HG02852 (cell line): ENCODE data around the gene THAP9.
"Not testable (repeated sequence)": the region's sequence is repeated elsewhere in the genome, so short reads cannot be mapped to it uniquely, and the experiment has no call there.

Source experiments
- ATAC-seq: cut with Tn5 transposase; IDR thresholded peaks from one replicate; pipeline ENCODE4 v1.9.1; 2021; ENCODE audit warnings: mild to moderate bottlenecking, moderate library complexity; ENCODE audit not compliant: unreplicated experiment

THAP9 gene

DNA sequence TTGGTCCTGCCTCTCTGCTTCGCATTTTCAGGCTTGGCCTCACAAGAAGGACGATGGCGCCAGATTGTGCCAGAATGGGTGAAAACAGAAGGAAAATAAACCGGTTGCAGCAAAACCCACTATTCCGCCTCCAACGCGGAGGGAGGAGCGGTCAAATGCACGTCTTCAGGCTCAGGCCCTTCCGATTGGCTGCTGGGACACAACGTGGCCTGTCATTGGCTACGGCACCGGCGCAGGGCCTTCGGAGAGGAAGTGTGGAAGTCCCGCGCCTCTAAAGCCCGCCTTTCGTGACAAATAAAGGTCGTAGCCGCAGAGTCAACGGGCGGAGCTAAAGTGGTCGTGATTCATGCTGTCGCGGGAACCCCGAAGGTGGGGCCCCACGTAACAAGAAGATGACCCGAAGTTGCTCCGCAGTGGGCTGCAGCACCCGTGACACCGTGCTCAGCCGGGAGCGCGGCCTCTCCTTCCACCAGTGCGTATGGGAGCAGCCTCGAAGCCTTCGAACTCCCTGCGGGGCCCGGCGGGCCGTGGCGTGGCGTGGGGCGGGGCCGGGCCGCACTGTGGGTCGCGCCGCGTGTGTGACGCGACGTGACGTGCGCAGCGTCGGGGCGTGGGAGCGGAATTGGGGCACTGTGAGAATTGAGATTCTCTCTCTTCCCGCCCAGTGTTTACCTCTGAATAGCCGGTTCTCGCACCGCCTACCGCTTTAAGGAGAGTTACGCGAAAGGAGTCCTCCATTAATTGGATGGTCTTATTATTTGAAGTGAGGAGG lies at the start of gene THAP9:
Gene THAP9, plus strand, starts transcription at position 325 of the 772 bp plus-strand sequence. Its CDS starts 68 bp downstream, at position 393.
- ATAC-seq: peak; percentile 86

- no peak for ATAC-seq
These were observed 49.2 kb upstream of the THAP9 start for GRCh38 chr4:82851318-82851717.

- ATAC-seq: no peak
These were observed 48.4 kb upstream of the THAP9 start for GRCh38 chr4:82851885-82852750.

- ATAC-seq: no peak
These were observed 47.7 kb upstream of the THAP9 start for GRCh38 chr4:82852751-82853285.

DNA sequence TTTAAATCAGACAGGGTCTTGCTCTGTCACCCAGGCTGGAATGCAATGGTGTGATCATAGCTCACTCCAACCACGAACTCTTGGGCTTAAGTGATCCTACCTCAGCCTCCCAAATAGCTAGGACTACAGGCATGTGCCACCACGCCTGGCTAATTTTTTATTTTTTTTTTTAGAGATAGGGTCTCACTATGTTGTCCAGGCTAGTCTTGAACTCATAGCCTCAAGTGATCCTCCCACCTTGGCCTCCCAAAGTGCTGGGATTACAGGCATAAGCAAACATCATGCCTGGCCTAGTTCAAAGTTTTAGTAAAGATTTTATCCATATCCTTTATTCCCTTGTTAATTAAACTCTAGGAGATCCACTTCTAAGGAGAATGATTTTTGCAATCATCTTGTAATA lies 40.0 kb upstream of the THAP9 start:
- ATAC-seq: not testable (repeated sequence)

- ATAC-seq: no peak
These were observed 39.0 kb upstream of the THAP9 start for GRCh38 chr4:82861529-82861928.

DNA sequence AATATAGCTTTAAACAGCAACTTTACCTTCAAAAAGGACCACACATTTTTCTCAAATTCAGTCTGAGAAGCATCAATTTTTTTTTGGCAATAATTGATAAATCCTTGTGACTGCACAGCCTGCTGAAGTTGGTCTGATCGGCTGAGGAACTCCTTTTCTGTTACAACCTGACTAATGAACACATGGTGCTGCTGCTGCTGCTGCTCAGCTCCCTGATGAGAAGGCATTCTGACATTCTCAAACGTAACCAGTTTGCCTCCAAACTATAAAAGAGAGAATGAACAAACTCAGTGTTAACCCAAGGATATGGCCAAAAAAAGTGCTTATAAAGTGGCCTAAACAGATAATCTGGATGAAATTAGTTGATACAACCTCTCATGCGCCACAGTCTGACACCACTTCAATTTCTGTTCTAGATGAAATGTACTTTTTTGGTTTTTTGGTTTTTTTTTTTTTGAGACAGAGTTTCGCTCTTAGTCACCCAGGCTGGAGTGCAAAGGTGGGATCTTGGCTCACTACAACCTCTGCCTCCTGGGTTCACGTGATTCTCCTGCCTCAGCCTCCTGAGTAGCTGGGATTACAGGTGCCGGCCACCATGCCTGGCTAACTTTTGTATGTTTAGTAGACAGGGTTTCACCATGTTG lies 36.1 kb upstream of the THAP9 start:
- no peak for ATAC-seq

DNA sequence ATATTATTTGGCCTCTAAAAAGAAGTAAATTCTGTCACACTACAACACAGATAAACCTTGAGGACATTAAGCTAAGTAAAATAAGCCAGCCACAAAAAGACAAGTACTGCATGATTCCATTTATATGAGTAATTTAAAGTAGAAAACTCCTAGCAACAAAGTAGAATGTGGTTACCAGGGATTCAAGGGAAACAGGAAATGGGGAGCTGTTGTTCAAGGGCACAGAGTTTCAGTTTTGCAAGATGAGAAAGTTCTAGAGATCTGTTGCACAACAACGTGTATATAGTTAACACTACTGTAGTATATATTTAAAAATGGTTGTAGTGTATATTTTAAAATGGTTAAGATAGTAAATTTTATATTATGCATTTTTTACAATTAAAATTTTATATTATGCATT lies 34.9 kb upstream of the THAP9 start:
- no peak for ATAC-seq

DNA sequence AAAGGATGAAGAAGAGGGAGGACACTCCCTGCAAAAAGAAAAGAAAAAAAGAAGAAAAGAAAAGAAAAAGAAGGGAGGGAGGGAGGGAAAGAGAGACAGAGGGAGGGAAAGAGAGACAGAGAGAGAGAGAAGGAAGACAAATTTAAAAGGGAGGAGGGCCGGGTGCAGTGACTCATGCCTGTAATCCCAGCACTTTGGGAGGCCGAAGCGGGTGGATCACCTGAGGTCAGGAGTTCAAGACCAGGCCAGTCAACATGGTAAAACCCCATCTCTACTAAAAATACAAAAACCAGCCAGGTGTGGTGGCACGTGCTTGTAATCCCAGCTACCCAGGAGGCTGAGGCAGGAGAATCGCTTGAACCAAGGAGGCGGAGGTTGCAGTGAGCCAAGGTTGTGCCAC lies 34.5 kb upstream of the THAP9 start:
- ATAC-seq: not testable (repeated sequence)

GRCh38 chr4:82866706-82867385 lies 33.7 kb upstream of the THAP9 start:
- no peak for ATAC-seq

DNA sequence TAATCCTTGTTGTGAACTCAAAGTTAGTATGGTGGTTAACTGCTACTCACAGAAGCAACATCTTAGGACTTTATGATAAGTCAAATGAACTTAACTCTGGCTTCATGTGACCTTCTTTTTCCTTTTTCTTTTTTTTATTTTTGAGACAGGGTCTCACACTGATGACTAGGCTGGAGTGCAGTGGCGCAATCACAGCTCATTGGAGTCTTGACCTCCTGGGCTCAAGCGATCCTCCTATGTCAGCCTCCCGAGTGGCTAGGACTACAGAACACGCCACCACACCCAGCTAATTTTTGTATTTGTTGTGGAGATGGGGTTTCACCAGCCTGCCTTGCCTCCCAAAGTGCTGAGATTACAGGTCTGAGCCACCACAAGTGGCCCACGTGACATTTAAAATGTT lies 32.0 kb upstream of the THAP9 start:
- ATAC-seq: no peak

DNA sequence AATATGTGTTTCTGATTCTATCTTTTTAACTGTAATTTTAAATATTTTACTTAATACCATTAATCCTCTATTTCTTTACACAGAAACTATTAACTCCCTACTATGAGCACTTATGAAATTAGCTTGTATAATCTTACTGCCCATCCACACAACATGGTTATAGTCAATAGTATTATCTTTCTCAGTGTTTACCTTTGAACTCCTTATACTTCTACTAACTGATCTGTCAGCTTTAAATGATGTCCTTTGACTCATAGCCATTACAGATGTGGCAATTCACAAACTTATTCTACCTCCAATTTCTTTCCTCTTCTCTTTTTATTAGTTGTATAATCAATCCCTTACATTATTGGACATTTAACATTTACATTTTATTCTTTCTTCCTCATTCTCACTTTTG lies 15.1 kb upstream of the THAP9 start:
- no peak for ATAC-seq

DNA sequence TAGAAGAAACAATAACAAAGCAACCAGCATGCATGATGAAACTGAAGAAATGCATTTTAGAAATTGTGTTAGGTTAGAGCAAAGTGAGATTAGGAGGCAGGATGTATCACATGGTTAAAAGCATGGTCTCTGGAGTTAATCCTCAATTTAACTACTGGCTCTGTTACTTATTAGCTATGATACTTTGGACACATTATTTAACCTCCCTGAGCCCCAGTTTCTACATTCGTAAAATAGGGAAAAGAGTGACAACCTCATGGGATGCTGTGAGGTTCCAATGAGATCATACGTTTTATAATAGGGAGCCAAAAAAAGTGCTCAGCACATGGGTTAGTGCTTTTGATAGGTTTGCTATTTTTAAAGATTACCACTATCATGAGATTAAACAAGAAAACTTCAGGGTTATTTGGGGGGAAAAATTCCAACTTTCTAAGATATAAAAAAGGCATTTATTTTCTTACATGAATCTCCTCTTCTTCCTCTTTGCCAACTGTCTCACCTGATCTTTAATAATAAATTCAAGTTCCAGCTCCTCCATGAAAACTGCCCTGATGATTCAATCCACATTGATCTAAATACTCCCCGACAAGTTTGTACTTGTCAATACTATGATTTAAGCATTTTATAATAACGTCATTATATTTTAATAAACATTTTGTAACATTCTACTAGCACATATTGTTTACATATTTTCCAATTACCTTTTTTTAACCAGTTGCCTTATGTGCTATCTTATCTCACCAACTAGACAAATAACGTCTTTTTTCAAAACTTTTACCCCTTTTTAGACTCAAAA lies 14.2 kb upstream of the THAP9 start:
- ATAC-seq: no peak

DNA sequence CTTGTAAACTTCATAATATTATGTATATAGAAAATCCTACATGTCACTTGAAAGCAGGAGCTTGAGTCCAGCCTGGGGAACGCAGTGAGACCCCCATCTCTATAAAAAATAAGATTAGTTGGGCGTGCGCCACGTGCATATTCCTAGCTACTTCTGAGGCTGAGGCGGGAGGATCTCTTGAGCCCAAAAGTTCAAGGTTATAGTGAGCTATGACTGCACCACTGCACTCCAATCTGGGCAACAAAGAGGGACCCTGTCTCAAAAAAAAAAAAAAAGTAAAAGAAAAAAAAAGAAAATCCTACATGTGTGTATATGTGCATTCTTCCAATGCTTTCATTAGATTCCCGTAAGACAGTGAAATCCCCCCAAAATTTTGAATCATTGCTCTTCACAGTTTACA lies 11.2 kb upstream of the THAP9 start:
- ATAC-seq: no peak

DNA sequence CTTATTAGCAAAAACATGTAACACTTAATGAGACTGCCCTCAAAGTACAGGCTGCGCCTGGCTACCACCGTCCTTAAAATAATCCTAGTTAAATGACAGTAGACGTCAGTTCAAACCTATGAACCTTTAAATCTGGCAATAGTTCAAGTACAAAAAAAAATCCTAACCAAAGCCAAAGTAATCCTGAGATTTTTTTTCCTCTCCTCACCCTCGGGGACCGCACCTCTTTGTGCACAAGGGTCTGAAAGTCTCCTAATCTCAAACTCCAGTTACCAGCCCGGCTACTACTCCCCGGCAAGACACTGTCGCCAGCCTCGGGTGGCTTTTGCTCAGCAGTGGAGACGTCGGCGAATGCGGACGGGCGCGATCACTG lies 10.0 kb upstream of the THAP9 start:
- no peak for ATAC-seq

DNA sequence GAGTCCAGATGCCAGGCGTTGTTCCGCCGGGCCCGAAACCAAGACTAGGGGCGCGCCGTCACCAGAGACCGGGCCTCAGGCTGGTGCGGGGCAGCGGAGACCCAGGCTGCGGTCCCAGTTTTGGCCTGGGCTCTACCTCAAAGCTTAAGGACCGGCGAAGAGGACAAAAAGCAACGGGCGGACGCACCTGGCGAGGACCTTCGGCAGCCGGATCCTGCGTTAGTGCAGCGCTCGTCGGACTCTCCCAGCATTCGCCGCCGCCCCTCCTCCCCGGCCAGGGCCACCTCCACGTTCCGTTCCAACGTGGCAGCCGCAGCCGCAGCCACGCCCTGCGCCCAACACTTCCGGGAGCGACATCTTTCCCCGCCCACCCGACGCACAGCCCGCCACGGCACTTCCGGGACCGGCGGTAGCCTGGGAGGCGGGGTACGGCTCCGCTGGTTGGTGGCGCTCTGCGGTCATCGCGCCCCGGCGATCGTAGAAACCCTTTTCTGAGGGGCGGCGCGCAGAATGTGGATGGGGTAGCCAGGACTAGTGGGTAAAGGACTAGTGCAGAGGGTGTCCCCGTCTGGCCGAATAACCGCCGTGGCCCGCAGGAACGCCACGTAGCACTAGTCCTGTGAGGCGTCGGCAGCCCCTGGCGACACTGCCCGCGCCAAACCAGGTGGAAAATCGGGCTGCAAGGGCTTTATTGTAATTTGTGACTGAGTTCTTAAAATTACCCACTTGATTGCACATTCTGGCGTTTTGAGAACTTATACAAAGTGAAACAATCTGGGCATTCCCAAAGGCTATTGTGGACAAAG lies 9.4 kb upstream of the THAP9 start, which contains the start of gene SEC31A:
Gene SEC31A, minus strand, starts transcription at position 253 of the 806 bp plus-strand sequence. CDS start 9,217 bp downstream, outside the sequence.
- ATAC-seq: peak; percentile 91

- peak; percentile 1 for ATAC-seq
These were observed 8.6 kb upstream of the THAP9 start for GRCh38 chr4:82891707-82892466.

- no peak for ATAC-seq
These were observed 8.1 kb upstream of the THAP9 start for GRCh38 chr4:82892467-82892802.
